PC-9 (cell line): ENCODE data around the gene ZNF221. TPM values are rescaled to one million over a fixed set of nuclear protein-coding genes. Genes with fewer than 3 reads are reported as not detected.

Source experiments
- BruUV-seq: library from RNA; stranded (reverse); fragments of 400-500 nt; replicated peaks from 2 replicates; lab custom pipeline; 2021; lab: Mats Ljungman, UMichigan
- CTCF ChIA-PET: fragments of 300-600 bp; sonication (Branson Sonifier 250); formaldehyde crosslinking; loops from one replicate; lab custom pipeline; 2022; ENCODE audit warnings: antibody characterized with exemption; lab: Charles Lee
- POLR2A ChIA-PET: fragments of 300-600 bp; sonication (Branson Sonifier 250); formaldehyde crosslinking; loops from one replicate; lab custom pipeline; 2022; ENCODE audit warnings: antibody characterized with exemption; ENCODE audit not compliant: unreplicated experiment; lab: Charles Lee
- DNase-seq, 2 experiments: peaks; one replicate each; pipeline versions ENCODE4 v3.0.0 to v3.0.0-alpha.2; 2015 to 2022; ENCODE audit warnings: mixed read lengths in 1 of 2
- H2AFZ ChIP-seq: fragments of 200-600 bp; sonication (generic); 2 replicates; pipeline ENCODE4 v1.8.1; 2017; ENCODE audit warnings: antibody characterized with exemption
- H3F3A ChIP-seq: fragments of 200-600 bp; sonication (generic); 2 replicates; pipeline ENCODE4 v1.8.1; 2017; ENCODE audit warnings: antibody characterized with exemption, mild to moderate bottlenecking, low read depth; ENCODE audit not compliant: insufficient read depth
- H3K27ac ChIP-seq: fragments of 200-600 bp; sonication (generic); 2 replicates; pipeline ENCODE4 v1.6.1; 2016; ENCODE audit warnings: mixed run types
- H3K27me3 ChIP-seq: fragments of 200-600 bp; sonication (generic); 2 replicates; pipeline ENCODE4 v1.6.1; 2016; ENCODE audit warnings: low read depth, mixed run types; ENCODE audit not compliant: insufficient read depth
- H3K36me3 ChIP-seq: fragments of 200-600 bp; sonication (generic); 2 replicates; pipeline ENCODE4 v1.6.1; 2016; ENCODE audit warnings: low read depth, mixed run types
- H3K4me1 ChIP-seq: fragments of 200-600 bp; sonication (generic); replicated peaks from 2 replicates; pipeline ENCODE4 v1.6.1; 2016; ENCODE audit warnings: mixed run types; ENCODE audit not compliant: insufficient read depth
- H3K4me2 ChIP-seq: fragments of 200-600 bp; sonication (generic); 2 replicates; pipeline ENCODE4 v1.6.1; 2017; ENCODE audit warnings: mixed run types
- H3K4me3 ChIP-seq: fragments of 200-600 bp; sonication (generic); 2 replicates; pipeline ENCODE4 v1.6.1; 2016; ENCODE audit warnings: mixed run types
- H3K79me2 ChIP-seq: fragments of 200-600 bp; sonication (generic); 2 replicates; pipeline ENCODE4 v1.6.1; 2017; ENCODE audit warnings: low read depth, mixed run types
- H3K9me2 ChIP-seq: fragments of 200-600 bp; sonication (generic); 2 replicates; pipeline ENCODE4 v1.8.1; 2017; ENCODE audit warnings: mild to moderate bottlenecking; ENCODE audit not compliant: insufficient read depth
- H3K9me3 ChIP-seq: fragments of 200-600 bp; sonication (generic); 2 replicates; pipeline ENCODE4 v1.8.1; 2016; ENCODE audit warnings: low read depth; ENCODE audit not compliant: insufficient read depth
- H4K20me1 ChIP-seq: fragments of 200-600 bp; sonication (generic); 2 replicates; pipeline ENCODE4 v1.8.1; 2017; ENCODE audit not compliant: insufficient read depth
- EZH2 ChIP-seq: fragments of 200-600 bp; sonication (generic); IDR thresholded peaks from 2 replicates; pipeline ENCODE4 v1.8.0; 2017; ENCODE audit warnings: antibody characterized with exemption, low read depth
- intact Hi-C: fragments of 100-400 bp; cut with micrococcal nuclease; formaldehyde crosslinking; loops from one replicate; pipeline ENCODE4 v1.10.0; 2022; ENCODE audit not compliant: unreplicated experiment
- total RNA-seq: library from RNA; stranded (reverse); gene quantifications from 2 replicates; pipeline ENCODE4 v1.2.3, GENCODE V29; 2021
- TF ChIP-seq, protein P1 (sequence below): fragments of 200-600 bp; sonication (generic); conservative IDR thresholded peaks from 2 replicates; pipeline ENCODE4 v1.6.1; 2017; ENCODE audit warnings: mixed run types, antibody characterized with exemption, mild to moderate bottlenecking, moderate library complexity

Gene ZNF221
- total RNA-seq, 1 experiment from 2014 or later = 1.7 TPM

- no peaks in the 10 kb centered on the region for H3K9me2 ChIP-seq
These were observed 16.7 kb upstream of the ZNF221 start for GRCh38 chr19:43934055-43934984.

DNA sequence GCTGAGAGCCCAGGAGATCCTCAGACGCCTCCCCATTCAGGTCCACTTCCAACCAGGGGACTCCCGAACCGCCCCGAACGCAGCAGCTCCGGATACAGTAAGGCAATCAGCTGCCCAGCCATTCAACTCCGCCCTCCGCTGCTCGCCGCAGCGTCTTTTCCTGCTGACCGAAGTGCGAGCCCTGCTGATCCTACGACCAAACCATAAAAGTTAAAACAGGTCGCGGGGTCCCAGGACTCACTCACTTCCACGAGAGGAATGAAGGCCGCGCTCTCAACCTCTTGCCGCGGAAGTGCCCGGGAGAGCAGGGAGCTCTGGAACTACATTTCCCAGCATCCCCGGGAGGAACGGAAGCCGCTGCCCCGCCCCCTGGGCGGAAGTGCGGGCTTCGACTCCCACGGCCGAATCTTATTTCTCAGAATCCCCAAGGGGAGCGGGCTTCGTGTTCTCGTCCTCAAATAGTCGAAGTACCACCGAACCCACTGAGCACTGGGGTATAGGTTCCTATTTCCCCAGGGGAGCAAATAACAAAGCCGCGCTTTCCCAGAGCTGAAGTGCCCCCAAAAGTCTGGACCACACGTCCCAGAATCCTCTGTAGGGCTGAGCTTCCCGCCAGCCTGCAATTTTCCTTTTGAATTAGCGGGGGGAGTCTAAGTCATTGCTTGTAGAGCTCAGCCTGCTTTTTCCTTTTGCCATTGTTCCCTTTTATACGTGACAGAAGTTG, 15.9 kb upstream of the ZNF221 start, which contains the start of gene ZNF45:
TSS of gene ZNF45 (minus strand) at position 298 of the 724 bp plus-strand sequence. CDS start 13,097 bp downstream, outside the sequence.
- peaks cover 4% of the 10 kb centered on the region for H3K9me3 ChIP-seq
- 0 out of 2 replicates have a peak, but pooled peaks cover 3% of the 10 kb centered on the region for H3K79me2 ChIP-seq
- peak within 1 kb of the TSS; percentile 88 for H3K4me3 ChIP-seq
- ChIA-PET CTCF (no interaction called here), POLR2A (interaction anchor here (0.6 to 0.7 kb wide), 6 partner anchors 18 to 1848 kb away, joined by 3 to 10 read pairs (median 5); partner anchors contain the start of gene ZNF226)
- no peaks in the 10 kb centered on the region for H3K9me2 ChIP-seq
- DNase-seq = peak; percentile 74 to 81
- peak within 1 kb of the TSS; percentile 85 for H3K4me2 ChIP-seq
- H3F3A ChIP-seq = peaks cover 8% of the 10 kb centered on the region; the same call in 1 of the 2 replicates
- TF ChIP-seq, protein P1, sequence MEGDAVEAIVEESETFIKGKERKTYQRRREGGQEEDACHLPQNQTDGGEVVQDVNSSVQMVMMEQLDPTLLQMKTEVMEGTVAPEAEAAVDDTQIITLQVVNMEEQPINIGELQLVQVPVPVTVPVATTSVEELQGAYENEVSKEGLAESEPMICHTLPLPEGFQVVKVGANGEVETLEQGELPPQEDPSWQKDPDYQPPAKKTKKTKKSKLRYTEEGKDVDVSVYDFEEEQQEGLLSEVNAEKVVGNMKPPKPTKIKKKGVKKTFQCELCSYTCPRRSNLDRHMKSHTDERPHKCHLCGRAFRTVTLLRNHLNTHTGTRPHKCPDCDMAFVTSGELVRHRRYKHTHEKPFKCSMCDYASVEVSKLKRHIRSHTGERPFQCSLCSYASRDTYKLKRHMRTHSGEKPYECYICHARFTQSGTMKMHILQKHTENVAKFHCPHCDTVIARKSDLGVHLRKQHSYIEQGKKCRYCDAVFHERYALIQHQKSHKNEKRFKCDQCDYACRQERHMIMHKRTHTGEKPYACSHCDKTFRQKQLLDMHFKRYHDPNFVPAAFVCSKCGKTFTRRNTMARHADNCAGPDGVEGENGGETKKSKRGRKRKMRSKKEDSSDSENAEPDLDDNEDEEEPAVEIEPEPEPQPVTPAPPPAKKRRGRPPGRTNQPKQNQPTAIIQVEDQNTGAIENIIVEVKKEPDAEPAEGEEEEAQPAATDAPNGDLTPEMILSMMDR = no peak
- TF ChIP-seq EZH2 = no peak
- intact Hi-C loops = loop anchor here (5.0 kb wide), 1 partner anchor 117 kb away; the partner anchor contains the start of gene ZNF223
- H3K4me1 ChIP-seq = peaks cover 11% of the 10 kb centered on the region
- H3K27me3 ChIP-seq = peaks cover under 1% of the 10 kb centered on the region; the same call in 1 of the 2 replicates
- peaks cover 26% of the 10 kb centered on the region for H3K36me3 ChIP-seq
- H2AFZ ChIP-seq = peak within 1 kb of the TSS; percentile 99
- no peak within 1 kb of the TSS for H3K27ac ChIP-seq
- no peaks in the 10 kb centered on the region for H4K20me1 ChIP-seq
- no TSS peak for BruUV-seq

More at GRCh38 chr19:43934055-43934984, 16.7 kb upstream of the ZNF221 start:
- H3K27me3 ChIP-seq = no peaks in the 10 kb centered on the region
- CTCF ChIA-PET = no interaction called here
- no peak overlapping the region for H3K27ac ChIP-seq
- peak overlapping the region; percentile 88 for H3K4me3 ChIP-seq
- peak overlapping the region; percentile 85 for H3K4me2 ChIP-seq
- POLR2A ChIA-PET = no interaction called here
- intact Hi-C loops = no loop called here
- TSS peak; percentile 59 for BruUV-seq
- no peaks in the 10 kb centered on the region for H4K20me1 ChIP-seq
- no peak for TF ChIP-seq EZH2
- TF ChIP-seq, protein P1 = no peak
- peaks cover 11% of the 10 kb centered on the region for H3K4me1 ChIP-seq
- H3K36me3 ChIP-seq = peaks cover 26% of the 10 kb centered on the region
- peaks cover 4% of the 10 kb centered on the region; the same call in 1 of the 2 replicates for H3K9me3 ChIP-seq
- peaks cover 8% of the 10 kb centered on the region; the same call in 1 of the 2 replicates for H3F3A ChIP-seq
- 0 out of 2 replicates have a peak, but pooled peaks cover 3% of the 10 kb centered on the region for H3K79me2 ChIP-seq
- DNase-seq = no peak
- H2AFZ ChIP-seq = peak overlapping the region; percentile 99

DNA sequence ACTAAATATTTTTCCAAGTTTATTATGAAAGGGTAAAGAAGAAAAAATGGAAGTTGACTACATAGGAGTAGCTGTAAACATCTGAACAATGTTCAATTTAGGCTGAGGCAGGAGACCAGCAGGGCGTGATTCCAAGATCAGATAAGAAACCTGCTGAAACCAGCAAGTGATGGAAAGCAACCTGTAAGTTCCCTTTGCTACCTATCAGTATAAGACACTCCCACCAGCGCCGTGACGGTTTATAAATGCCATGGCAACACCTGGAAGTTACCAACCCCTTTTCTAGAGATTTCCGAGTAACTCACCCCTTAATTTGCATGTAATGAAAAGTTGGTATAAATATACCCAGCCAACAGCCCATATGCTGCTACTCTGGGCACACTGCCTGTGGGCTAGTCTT, 14.8 kb upstream of the ZNF221 start:
- DNase-seq = no peak
- TF ChIP-seq EZH2 = no peak
- TF ChIP-seq, protein P1 = no peak
- no TSS peak for BruUV-seq
- no peak overlapping the region for H3K27ac ChIP-seq
- H3K36me3 ChIP-seq = peaks cover 18% of the 10 kb centered on the region
- POLR2A ChIA-PET = interaction anchor here (0.6 kb wide), 1 partner anchor 271 kb away, joined by 5 read pairs; no protein-coding TSS in a partner anchor
- H3K9me3 ChIP-seq = peaks cover 4% of the 10 kb centered on the region
- no peaks in the 10 kb centered on the region for H3K9me2 ChIP-seq
- peaks cover 8% of the 10 kb centered on the region; the same call in 1 of the 2 replicates for H3F3A ChIP-seq
- CTCF ChIA-PET = no interaction called here
- peaks cover 11% of the 10 kb centered on the region for H3K4me1 ChIP-seq
- intact Hi-C loops = loop anchor here (5.0 kb wide), 1 partner anchor 116 kb away; the partner anchor contains the start of gene ZNF223
- H3K4me3 ChIP-seq = no peak overlapping the region
- no peaks in the 10 kb centered on the region for H4K20me1 ChIP-seq
- H3K27me3 ChIP-seq = peaks cover 10% of the 10 kb centered on the region
- 0 out of 2 replicates have a peak, but pooled peaks cover 3% of the 10 kb centered on the region for H3K79me2 ChIP-seq
- H3K4me2 ChIP-seq = peak overlapping the region; percentile 85; the same call in 1 of the 2 replicates
- no peak overlapping the region for H2AFZ ChIP-seq
